GM18502 (cell line): Measurements from ENCODE around the gene MLLT1.

Experiments used
- ATAC-seq: cut with Tn5 transposase; IDR thresholded peaks from one replicate; pipeline ENCODE4 v1.9.1; 2021; ENCODE audit warnings: mild to moderate bottlenecking; ENCODE audit not compliant: unreplicated experiment, poor library complexity

MLLT1 gene

GRCh38 chr19:6225232-6225865 lies 54.4 kb downstream of the MLLT1 start:
- no peak for ATAC-seq

DNA sequence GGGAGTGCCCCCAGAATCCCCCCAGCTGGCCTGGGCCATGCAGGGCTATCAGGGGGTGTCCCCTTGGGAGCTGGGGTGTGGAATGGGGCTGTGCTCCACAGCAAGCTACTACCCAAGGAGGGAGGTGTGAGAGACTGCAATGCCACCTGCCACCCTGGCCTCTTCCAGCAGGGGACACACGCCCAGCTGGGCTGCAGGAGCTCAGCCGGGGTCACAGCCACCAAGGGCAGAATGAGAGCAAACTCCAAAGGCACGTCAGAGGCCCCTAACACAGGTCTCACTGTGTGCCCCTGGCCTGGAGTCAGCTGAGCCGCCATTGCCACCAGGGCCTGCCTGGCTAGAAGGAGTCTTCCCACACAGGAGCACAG lies 55.5 kb downstream of the MLLT1 start:
- no peak for ATAC-seq

DNA sequence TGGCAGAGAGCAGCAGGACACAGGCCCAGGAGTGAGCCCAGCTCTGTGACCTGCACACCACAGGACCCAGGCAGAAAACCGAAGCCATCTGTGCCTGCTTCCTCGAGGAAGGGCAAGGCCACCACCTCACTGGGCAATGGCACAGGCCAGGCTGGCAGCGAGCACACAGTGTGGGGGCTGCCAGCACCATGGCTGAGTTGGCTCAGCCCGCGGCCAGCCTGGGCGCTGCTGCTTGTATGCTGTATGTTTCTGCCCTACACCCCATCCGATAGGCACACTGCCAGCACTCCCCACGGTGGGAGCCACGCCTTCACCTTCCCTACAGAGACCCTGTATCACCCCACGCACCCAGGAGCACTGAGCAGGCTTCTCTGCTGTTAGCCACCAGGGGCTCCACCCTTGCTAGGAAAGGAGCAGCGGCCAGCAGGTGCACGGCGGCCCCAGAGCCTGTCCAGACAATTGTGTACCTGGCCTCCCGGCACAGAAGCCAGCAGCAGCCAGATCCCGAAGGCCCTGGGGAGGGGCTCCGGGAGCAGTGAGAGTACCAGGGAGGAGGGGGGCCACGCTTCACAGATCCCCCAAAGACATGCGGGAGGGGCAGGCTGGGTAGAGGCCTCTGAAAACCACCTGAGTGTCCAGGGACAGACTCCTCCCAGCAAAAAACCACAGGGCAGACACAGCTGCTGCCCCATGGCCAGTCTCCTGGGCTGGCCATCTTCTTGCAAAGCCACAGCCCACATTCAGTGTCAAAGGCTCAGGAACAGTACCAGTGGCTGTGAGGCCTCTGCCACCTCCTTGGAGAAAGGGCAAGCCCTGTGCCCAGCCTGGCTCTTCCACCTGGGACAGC lies 56.1 kb downstream of the MLLT1 start:
- no peak for ATAC-seq

- ATAC-seq = no peak
These were observed 56.9 kb downstream of the MLLT1 start for GRCh38 chr19:6222884-6223283.

- ATAC-seq = no peak
These were observed 57.7 kb downstream of the MLLT1 start for GRCh38 chr19:6221878-6222746.

- no peak for ATAC-seq
These were observed 58.4 kb downstream of the MLLT1 start for GRCh38 chr19:6221220-6221877.

DNA sequence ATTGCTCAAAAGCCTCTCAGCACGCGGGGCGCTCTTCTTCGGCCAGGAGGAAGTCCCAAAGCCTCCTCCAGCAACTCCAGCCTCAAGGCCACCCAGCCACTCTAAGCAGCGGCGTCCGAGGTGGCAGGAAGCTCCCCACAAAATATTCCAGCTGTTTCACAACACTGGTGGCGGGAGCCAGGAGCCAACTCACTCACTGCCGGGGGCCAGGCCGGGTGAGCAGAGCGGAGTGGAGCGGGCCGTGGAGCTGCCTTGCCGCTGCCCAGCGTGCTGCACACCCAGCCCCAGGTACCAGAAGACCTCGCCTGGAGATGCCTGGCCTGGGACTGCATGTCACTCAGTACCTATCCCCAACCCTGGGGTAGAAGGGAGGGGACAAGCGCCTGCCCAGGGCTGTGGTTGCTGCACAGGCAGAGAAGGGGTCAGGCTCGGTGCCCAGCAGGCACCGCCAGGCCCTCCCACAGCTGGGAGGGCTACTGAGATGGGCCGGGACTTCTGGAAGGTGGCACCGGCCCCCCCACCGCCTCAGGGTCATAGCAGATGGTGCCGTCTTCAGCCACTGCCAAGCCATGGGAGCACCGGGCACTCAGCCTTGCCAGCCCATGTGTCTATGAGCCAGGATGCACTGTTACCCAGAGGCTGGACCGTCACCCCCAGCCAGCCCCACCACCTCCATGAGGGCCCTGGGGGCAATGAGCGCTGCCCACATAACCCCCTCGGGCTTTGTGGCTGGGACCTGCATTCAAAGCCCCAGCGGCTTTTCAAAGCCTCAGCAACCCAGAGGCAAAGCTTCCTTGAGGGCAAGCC lies 59.2 kb downstream of the MLLT1 start:
- no peak for ATAC-seq

- ATAC-seq = no peak
These were observed 60.0 kb downstream of the MLLT1 start for GRCh38 chr19:6219586-6220290.

DNA sequence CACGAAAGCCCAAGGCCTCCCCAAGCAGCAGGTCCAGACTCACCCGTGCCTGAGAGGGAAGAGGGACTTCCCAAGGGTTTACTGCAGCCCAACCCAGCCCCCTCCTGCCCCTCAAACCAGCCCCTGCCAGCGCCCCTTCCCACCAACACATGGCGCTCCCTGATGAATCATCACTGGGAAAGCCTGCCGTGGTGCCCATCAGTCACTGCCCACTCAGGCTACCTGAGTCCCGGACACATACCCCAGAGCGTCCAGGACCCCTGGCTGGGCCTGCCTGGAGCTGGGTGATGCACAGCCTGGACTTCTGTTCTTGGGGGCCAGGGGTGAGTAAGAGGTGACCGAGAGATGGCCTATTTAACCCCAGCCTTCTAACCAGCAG lies 60.6 kb downstream of the MLLT1 start:
- no peak for ATAC-seq

- no peak for ATAC-seq
These were observed 61.2 kb downstream of the MLLT1 start for GRCh38 chr19:6218491-6219146.

- no peak for ATAC-seq
These were observed 61.9 kb downstream of the MLLT1 start for GRCh38 chr19:6217752-6218334.

DNA sequence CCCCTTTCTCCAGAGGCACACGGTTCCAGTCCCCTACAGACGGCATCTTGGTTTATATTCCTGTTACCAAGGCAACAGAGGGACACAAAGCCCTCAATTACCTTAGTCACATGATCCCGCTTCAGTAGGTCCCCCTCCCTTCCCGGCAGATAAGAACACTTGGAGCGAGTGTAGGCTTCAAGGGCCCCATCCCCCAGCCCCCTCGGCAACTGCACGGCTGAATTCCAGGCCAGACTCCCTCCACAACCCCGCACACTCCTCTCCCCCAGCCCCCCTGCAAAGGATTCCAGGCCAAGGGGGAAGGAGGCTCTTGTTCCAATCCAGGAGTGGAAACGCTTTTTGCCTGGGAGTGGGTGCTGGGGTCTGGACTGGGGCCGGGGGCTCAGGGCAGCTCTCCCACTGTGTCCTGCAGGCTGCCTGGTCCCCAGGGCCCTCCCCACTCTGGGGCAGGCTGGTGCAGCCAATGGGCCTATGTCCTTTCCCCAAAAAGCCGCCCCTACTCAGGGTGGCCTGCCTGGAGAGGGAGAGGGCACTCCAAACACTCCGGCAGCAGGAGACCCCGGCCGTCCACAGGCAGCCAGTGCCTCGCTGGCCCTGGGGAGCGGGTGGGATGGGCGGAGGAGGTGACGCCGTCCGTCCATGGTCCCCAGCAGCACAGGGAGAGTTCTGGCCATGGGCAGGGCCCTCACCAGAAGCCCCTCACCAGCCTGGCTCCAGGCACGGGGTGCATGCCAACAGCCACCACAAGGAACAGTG lies 62.6 kb downstream of the MLLT1 start:
- no peak for ATAC-seq

GRCh38 chr19:6216236-6216995 lies 63.4 kb downstream of the MLLT1 start:
- no peak for ATAC-seq

- no peak for ATAC-seq
These were observed 64.0 kb downstream of the MLLT1 start for GRCh38 chr19:6215701-6216235.

DNA sequence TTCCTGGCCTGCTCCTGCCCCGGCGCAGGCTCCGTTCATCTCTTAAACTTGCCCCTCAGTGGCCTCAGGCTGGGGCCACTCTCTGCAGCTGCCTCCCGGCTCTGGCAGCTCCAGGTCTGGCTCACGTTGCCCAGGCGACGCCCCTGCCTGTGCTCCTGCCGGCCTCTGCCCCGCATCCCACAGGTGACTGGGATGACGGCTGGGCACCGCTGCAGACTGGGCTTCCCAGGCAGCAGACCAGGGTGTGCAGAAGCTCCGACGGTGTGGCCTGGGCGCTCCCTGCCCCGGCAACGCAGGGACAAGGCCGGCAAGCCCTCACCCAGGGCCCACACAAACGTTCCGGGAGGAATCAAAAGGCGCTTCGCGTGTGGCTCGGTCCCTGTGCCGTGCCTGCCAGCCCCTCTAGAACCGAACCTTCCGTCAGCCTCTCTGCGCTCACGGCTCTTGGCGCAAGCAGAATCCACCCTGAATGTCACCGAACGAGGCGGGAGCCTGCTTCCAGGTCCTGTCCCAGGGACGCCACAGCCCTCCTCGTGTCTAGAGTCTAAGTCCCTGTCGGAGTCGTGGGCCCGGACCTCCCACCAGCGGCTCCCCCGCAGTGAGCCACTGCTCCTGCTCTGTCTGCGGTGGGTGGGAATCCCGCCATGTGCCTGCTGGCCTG lies 64.8 kb downstream of the MLLT1 start:
- ATAC-seq = no peak
